Measurements from ENCODE around the gene TCF25.
"Not testable (repeated sequence)": the region's sequence is repeated elsewhere in the genome, so short reads cannot be mapped to it uniquely, and the experiment has no call there.

Gene TCF25

GRCh38 chr16:89844739-89845339, 28.6 kb upstream of the TCF25 start:
- no peak for DNase-seq

DNA sequence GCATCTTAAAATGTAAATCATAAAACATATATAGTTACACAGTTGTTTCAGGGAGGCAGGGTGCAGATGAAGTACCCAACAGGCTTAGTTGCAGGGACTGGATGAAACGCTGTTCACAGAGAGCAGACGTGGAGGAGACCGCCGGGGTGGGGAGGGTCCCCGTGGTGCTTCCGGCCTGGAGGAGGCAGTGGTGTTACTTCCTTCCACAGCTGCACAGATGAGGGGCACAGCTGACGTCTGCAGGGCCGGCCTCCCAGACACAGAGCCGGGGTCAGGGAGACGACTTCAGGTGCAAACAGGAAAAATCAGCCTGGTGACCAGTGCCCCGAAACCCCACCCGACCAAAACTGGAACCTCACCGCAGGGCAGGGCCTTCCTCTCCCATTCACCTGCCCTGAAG, 28.0 kb upstream of the TCF25 start:
- DNase-seq, result no peak

DNA sequence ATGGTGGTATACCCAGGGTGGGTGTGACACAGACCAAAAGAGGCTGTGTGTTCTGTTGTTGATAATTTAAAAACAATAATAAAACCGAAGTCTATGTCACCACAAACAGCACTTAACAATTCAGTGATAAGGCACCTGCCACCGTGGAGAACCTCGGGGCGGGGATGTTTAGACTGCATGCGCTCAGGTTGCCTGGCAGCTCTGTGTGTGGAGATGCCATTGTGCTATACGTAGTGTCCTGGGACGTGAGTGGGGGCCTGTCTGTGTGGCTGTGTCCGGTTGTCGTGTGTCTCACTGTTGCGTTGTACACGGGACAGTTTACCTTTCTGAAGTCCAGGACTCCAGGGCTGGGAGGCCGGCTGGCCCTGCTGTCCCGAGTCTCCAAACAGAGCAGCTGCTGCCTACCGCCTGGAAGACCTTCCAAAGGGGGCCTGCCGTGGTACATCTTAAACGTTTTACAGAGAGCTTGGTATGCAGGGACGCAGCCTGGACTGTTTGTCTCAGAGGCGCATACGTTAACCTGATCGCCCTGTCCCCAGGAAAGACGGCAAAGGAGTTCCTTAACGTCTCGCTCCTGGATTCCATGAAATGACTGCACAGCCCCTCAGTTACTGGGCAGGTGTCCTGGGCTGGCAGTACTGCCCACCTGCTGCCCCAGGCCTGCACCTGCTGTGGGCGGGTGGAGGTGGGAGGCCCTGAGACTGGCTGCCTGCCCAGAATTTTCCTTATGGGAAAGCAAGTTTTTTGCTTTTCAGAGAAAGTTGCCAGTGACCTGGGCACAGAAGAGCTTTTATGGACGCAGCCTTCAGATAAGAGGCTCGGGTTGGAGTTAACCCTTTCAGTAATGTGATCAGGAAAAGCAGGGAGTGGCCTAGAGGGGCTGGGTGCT, 26.1 kb upstream of the TCF25 start:
- DNase-seq, result no peak

- no peak for DNase-seq
Measured at GRCh38 chr16:89847940-89848297, 25.5 kb upstream of the TCF25 start.

GRCh38 chr16:89848974-89849373, 24.4 kb upstream of the TCF25 start:
- DNase-seq, result no peak

- DNase-seq, result no peak
Measured at GRCh38 chr16:89853306-89853993, 19.9 kb upstream of the TCF25 start.

DNA sequence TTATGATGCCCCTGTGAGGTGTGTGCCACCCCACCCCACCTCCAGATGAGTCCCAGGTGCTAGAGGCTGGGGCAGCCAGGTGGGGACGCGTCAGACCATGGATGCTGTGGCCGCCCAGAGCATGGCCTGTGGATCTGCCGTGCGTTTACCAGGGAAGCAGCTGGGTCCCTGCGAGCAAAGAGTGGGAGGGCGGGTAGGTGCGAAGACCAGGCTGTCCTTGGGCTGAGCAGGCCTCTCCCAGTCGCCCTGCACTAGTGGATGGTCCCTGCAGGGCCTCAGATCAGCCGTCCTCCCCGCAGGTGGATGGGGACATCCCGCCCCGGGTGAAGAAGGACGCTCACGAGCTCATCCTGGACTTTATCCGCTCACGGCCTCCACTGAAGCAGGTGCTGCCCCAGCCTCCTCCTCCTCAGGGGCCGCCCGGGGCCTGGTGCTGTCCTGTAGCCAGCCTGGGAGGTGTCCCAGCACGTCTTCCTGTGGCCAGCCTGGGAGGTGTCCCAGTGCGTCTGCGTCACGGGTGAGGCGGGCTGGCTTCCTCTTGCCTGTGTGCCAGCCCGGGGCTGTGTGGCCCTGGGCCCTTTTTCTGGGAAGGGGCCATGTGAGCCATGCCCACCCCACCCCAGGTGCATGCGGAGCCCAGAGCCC, 18.0 kb upstream of the TCF25 start:
- no peak for DNase-seq

- no peak for DNase-seq
Measured at GRCh38 chr16:89855986-89856385, 17.4 kb upstream of the TCF25 start.

DNA sequence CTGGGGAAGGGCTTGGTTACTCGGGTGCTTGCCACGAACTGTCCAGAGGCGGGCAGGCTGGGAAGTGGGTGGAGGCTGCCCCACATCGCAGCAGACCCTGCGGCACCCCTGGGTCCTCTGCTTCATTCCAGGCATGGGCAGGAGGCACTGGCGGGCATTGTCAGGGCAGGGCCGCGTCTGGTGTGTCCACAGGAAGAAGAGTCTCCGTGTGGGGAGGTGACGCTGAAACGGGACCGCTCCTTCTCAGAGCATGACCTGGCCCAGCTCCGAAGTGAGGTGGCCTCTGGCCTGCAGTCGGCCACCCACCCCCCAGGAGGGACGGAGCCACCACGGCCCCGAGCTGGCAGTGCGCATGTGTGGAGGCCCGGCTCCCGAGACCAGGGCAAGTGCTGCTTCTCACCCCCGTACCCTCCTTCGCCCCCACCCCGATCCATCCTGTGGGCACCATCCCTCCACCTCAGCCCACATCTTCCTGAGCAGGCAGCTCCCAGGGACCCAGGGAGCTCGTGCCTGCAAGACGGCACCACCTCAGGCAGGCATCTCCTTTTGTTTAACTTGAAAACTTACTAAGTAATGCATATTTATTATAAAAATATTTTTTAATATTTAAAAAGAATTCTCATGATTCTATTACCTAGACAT, 14.3 kb upstream of the TCF25 start:
- no peak for DNase-seq

DNA sequence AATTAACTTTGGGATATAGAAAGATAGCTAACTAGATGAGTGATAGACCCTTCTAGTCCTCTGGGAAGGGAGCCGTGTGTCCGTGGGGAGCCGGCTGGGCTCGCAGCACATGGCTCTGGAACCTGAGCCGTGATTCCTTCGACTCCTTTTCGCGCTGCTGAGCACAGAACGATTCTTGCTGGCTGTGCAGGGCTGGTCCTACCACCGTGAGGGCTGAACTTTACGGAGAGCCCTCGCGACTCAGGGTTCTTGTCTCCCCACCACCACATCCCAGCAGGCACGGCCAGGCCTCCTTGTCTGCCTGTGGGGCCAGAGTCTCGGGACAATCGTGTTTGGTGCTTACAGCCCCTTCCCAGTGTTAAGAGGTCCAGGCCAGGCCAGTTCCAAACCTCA, 13.8 kb upstream of the TCF25 start:
- no peak for DNase-seq

GRCh38 chr16:89860747-89861304, 12.6 kb upstream of the TCF25 start:
- DNase-seq, result peak; percentile 98

- no peak for DNase-seq
Measured at GRCh38 chr16:89861648-89862047, 11.7 kb upstream of the TCF25 start.

GRCh38 chr16:89862732-89863131, 10.7 kb upstream of the TCF25 start:
- no peak for DNase-seq

GRCh38 chr16:89863741-89864526, 9.5 kb upstream of the TCF25 start:
- DNase-seq, result no peak

DNA sequence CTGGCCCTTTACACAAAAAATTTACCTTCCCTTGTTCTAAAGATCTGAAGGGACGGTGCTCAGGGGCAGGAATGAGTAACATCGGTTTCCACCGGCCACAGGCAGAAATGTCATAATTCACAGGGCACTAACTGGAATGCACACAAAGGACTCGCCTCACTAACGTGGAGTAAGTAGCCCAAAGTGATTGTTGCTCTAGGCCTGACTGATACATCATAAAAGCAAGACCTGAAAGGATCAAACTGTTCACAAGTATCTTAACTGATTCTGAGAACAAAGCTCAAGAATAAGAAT, 8.9 kb upstream of the TCF25 start:
- DNase-seq, result no peak

DNA sequence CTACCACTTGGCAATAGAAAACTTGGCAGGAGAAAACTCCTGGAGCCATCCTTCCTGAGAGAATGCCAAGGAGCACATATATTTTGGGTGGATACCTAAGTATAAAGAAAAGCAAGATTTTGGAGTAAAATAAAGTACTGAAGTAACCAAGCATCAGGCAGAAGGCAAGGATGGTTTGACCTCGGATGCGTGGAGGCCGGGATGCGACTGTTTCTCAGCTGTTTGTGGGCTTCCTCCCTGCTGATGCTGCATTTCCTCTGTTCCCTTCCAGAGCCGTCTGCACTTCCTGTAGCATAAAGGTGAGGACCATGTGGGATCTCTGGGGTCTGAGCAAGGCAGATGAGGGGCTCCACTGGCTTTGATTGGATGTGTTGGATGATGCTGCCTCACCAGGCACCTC, 5.5 kb upstream of the TCF25 start:
- DNase-seq, result no peak

- DNase-seq, result no peak
Measured at GRCh38 chr16:89869911-89870310, 3.5 kb upstream of the TCF25 start.

GRCh38 chr16:89870440-89870839, 3.0 kb upstream of the TCF25 start:
- no peak for DNase-seq

GRCh38 chr16:89871895-89872294, 1.5 kb upstream of the TCF25 start:
- no peak for DNase-seq

- DNase-seq, result peak; percentile 91
Measured at GRCh38 chr16:89873972-89874689, 739 bp downstream of the TCF25 start.

- not testable (repeated sequence) for DNase-seq
Measured at GRCh38 chr16:89879123-89879522, 5.7 kb downstream of the TCF25 start.

All from 8988T (cell line).